Endothelial cell of umbilical vein (primary cell): Measurements from ENCODE around the gene HEATR5B. TPM values are rescaled to one million over a fixed set of nuclear protein-coding genes. Genes with fewer than 3 reads are reported as not detected.

ENCODE experiments used
- BruUV-seq: library from RNA; stranded (reverse); fragments of 400-500 nt; replicated peaks from 2 replicates; lab custom pipeline; 2021; lab: Mats Ljungman, UMichigan
- CTCF ChIA-PET: fragments of 300-600, 350-600 bp; sonication (Branson Sonifier 250); formaldehyde crosslinking; loops from one replicate; lab custom pipeline; 2021; ENCODE audit warnings: antibody characterized with exemption, inconsistent platforms; lab: Charles Lee
- POLR2A ChIA-PET: fragments of 300-600, 350-600 bp; sonication (Branson Sonifier 250); formaldehyde crosslinking; loops from one replicate; lab custom pipeline; 2021; ENCODE audit warnings: antibody characterized with exemption, inconsistent platforms; lab: Charles Lee
- DNase-seq: peaks from one replicate; pipeline ENCODE4 v3.0.0-alpha.2; 2011; ENCODE audit warnings: low read depth, low spot score
- FAIRE-seq: peaks from 2 replicates; lab custom pipeline; 2011; peaks lifted over from hg19 to GRCh38; lab: Jason Lieb, UNC
- H2AFZ ChIP-seq: 2 replicates; pipeline ENCODE4 v1.6.0; 2012; ENCODE audit warnings: low read depth, low read length, control low read depth, inconsistent platforms
- H3K27ac ChIP-seq: 2 replicates; pipeline ENCODE4 v1.5.1; 2011; ENCODE audit warnings: low read depth, mild to moderate bottlenecking, control low read depth, low read length, moderate library complexity; ENCODE audit not compliant: insufficient read depth
- H3K27me3 ChIP-seq, 2 experiments: 2 replicates each; pipeline versions ENCODE4 v1.6.0 to v1.6.1; 2011; ENCODE audit warnings: low read length in 2 of 2, mixed read lengths in 1 of 2; ENCODE audit not compliant: control insufficient read depth in 2 of 2, insufficient read depth in 2 of 2
- H3K36me3 ChIP-seq, 2 experiments: 2 replicates in 1 of 2; 3 replicates in 1 of 2; pipeline ENCODE4 v1.5.1; 2011; ENCODE audit warnings: low read length in 2 of 2, mild to moderate bottlenecking in 1 of 2, moderate library complexity in 1 of 2; ENCODE audit not compliant: control insufficient read depth in 2 of 2, insufficient read depth in 2 of 2; ENCODE audit errors: extremely low read depth in 1 of 2
- H3K4me1 ChIP-seq: 3 replicates; pipeline ENCODE4 v1.5.1; 2011; ENCODE audit warnings: mild to moderate bottlenecking, low read length; ENCODE audit not compliant: control insufficient read depth, insufficient read depth; ENCODE audit errors: extremely low read depth
- H3K4me2 ChIP-seq: 2 replicates; pipeline ENCODE4 v1.6.1; 2011; ENCODE audit warnings: low read length, control low read depth, mixed read lengths; ENCODE audit not compliant: insufficient read depth
- H3K4me3 ChIP-seq, 3 experiments: fragments of 200-600 bp in 1 of 3; sonication (generic), shearing (Covaris generic) in 1 of 3; replicated peaks in 1 of 3; 2 replicates each; pipeline ENCODE4 v1.5.1; 2011 to 2016; ENCODE audit warnings: control low read depth in 3 of 3, low read length in 3 of 3, mild to moderate bottlenecking in 2 of 3, inconsistent platforms in 1 of 3, low read depth in 1 of 3, moderate library complexity in 1 of 3; ENCODE audit not compliant: insufficient read depth in 1 of 3
- H3K79me2 ChIP-seq: 2 replicates; pipeline ENCODE4 v1.6.0; 2012; ENCODE audit warnings: low read length, inconsistent platforms; ENCODE audit not compliant: control insufficient read depth, insufficient read depth
- H3K9ac ChIP-seq: replicated peaks from 2 replicates; pipeline ENCODE3; 2011; ENCODE audit warnings: low read length, control low read depth; ENCODE audit not compliant: insufficient read depth; ENCODE audit errors: extremely low read depth
- H3K9me1 ChIP-seq: replicated peaks from 3 replicates; pipeline ENCODE4 v1.6.0; 2011; ENCODE audit warnings: mild to moderate bottlenecking, low read length; ENCODE audit not compliant: control insufficient read depth, insufficient read depth; ENCODE audit errors: extremely low read depth
- H3K9me3 ChIP-seq: replicated peaks from 2 replicates; pipeline ENCODE4 v1.5.1; 2012; ENCODE audit warnings: low read length, inconsistent platforms; ENCODE audit not compliant: control insufficient read depth, insufficient read depth
- H4K20me1 ChIP-seq: replicated peaks from 2 replicates; pipeline ENCODE3; 2011; ENCODE audit warnings: mild to moderate bottlenecking, low read length; ENCODE audit not compliant: control insufficient read depth, insufficient read depth; ENCODE audit errors: extremely low read depth
- EZH2 ChIP-seq: IDR thresholded peaks from 2 replicates; pipeline ENCODE4 v1.6.1; 2012; ENCODE audit warnings: borderline replicate concordance, low read depth, mild to moderate bottlenecking, moderate library complexity, low read length, inconsistent platforms; ENCODE audit not compliant: severe bottlenecking
- FOS ChIP-seq: IDR thresholded peaks from 2 replicates; pipeline ENCODE4 v1.6.1; 2011; ENCODE audit warnings: mild to moderate bottlenecking, low read length, moderate library complexity, borderline replicate concordance; ENCODE audit not compliant: insufficient read depth
- GATA2 ChIP-seq: IDR thresholded peaks from 2 replicates; pipeline ENCODE4 v1.7.0; 2011; ENCODE audit warnings: low read depth, mild to moderate bottlenecking, moderate library complexity, mixed read lengths, low read length; ENCODE audit not compliant: insufficient read length, insufficient read depth
- JUN ChIP-seq: IDR thresholded peaks from 2 replicates; pipeline ENCODE4 v1.6.1; 2011; ENCODE audit warnings: borderline replicate concordance, low read depth; ENCODE audit not compliant: insufficient read length, insufficient read depth
- MYC ChIP-seq: IDR thresholded peaks from one replicate; pipeline ENCODE4 v1.6.1; 2011; ENCODE audit warnings: mild to moderate bottlenecking, low read depth, low read length
- POLR2A ChIP-seq: IDR thresholded peaks from 2 replicates; pipeline ENCODE4 v1.6.1; 2012; ENCODE audit warnings: low read depth, mild to moderate bottlenecking, control low read depth, low read length
- POLR2AphosphoS5 ChIP-seq: IDR thresholded peaks from 2 replicates; pipeline ENCODE4 v1.6.1; 2012; ENCODE audit warnings: low read depth, mild to moderate bottlenecking, control low read depth, low read length, moderate library complexity; ENCODE audit not compliant: insufficient read depth
- dilution Hi-C: fragments of 300-500 bp; cut with MboI; formaldehyde crosslinking; loops from one replicate; pipeline ENCODE4 v1.15.0; 2019; ENCODE audit warnings: low sequenced_read_pairs; ENCODE audit not compliant: extremely low pct_ligation_motif_present
- intact Hi-C: fragments of 100-400 bp; cut with micrococcal nuclease; formaldehyde crosslinking; loops from one replicate; pipeline ENCODE4 v1.10.0; 2022
- polyA plus RNA-seq, 4 experiments: library from polyadenylated mRNA; depleted of rRNA in 3 of 4; stranded (reverse) in 3 of 4; unstranded in 1 of 4; fragments of >200 nt; gene quantifications; 2 replicates each; pipeline versions ENCODE4 v1.2.1 to v1.2.3, GENCODE V29; 2011 to 2012; ENCODE audit warnings: missing spikeins in 1 of 4
- total RNA-seq: library from RNA; stranded (reverse); gene quantifications from 2 replicates; pipeline ENCODE4 v1.2.3, GENCODE V29; 2021
- TF ChIP-seq, protein P1 (sequence below): IDR thresholded peaks from 2 replicates; pipeline ENCODE4 v1.6.1; 2011; ENCODE audit not compliant: insufficient read depth, insufficient read length
- TF ChIP-seq, protein P2 (sequence below), 2 donors: IDR thresholded peaks; 1 replicate in 1 of 2; 2 replicates in 1 of 2; pipeline ENCODE4 v1.5.1; 2011; ENCODE audit warnings: low read length in 2 of 2, mild to moderate bottlenecking in 2 of 2, moderate library complexity in 2 of 2, control low read depth in 1 of 2, inconsistent platforms in 1 of 2, low read depth in 1 of 2; ENCODE audit not compliant: insufficient read depth in 1 of 2; ENCODE audit errors: extremely low read depth in 1 of 2

HEATR5B gene
- total and polyA plus RNA-seq, 2 donors (not counting 3 experiments of a cell fraction or from before 2014, with no cell fraction given), result 16.1 to 22.5 TPM

- Histone ChIP-seq H3K4me3 (no peak overlapping the region), H3K36me3 (peaks cover 6 to 8% of the 10 kb centered on the region in 2 experiments), H3K27me3 (no peaks in the 10 kb centered on the region), H3K9me3 (no peaks in the 10 kb centered on the region), H3K9me1 (no peaks in the 10 kb centered on the region), H3K4me1 (peaks cover 2% of the 10 kb centered on the region), H4K20me1 (no peaks in the 10 kb centered on the region), H3K9ac (no peak overlapping the region), H3K79me2 (no peaks in the 10 kb centered on the region), H3K27ac (no peak overlapping the region), H2AFZ (no peak overlapping the region), H3K4me2 (no peak overlapping the region)
- BruUV-seq, result no TSS peak
- CTCF ChIA-PET, result no interaction called here
- TF ChIP-seq MYC (no peak), POLR2A (no peak), JUN (no peak), POLR2AphosphoS5 (no peak), EZH2 (no peak), GATA2 (no peak), FOS (no peak)
- TF ChIP-seq, protein P1, sequence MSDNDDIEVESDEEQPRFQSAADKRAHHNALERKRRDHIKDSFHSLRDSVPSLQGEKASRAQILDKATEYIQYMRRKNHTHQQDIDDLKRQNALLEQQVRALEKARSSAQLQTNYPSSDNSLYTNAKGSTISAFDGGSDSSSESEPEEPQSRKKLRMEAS, result no peak
- TF ChIP-seq, protein P2, sequence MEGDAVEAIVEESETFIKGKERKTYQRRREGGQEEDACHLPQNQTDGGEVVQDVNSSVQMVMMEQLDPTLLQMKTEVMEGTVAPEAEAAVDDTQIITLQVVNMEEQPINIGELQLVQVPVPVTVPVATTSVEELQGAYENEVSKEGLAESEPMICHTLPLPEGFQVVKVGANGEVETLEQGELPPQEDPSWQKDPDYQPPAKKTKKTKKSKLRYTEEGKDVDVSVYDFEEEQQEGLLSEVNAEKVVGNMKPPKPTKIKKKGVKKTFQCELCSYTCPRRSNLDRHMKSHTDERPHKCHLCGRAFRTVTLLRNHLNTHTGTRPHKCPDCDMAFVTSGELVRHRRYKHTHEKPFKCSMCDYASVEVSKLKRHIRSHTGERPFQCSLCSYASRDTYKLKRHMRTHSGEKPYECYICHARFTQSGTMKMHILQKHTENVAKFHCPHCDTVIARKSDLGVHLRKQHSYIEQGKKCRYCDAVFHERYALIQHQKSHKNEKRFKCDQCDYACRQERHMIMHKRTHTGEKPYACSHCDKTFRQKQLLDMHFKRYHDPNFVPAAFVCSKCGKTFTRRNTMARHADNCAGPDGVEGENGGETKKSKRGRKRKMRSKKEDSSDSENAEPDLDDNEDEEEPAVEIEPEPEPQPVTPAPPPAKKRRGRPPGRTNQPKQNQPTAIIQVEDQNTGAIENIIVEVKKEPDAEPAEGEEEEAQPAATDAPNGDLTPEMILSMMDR (IDR thresholded peaks at IDR 0.05; ENCODE audit: extremely low read depth in 1 of 2, insufficient read depth in 1 of 2, low read depth in 1 of 2, low read length in 2 of 2), result no peak
- intact Hi-C loops, result no loop called here
- FAIRE-seq (no peak), DNase-seq (no peak)
- POLR2A ChIA-PET, result no interaction called here
- dilution Hi-C loops, result no loop called here
Measured at GRCh38 chr2:37109523-37109922, 25.4 kb upstream of the HEATR5B start.
